Anterior cingulate cortex (tissue), 58 donors: ENCODE measurements around the gene SIK3.
"Not testable (repeated sequence)": the region's sequence is repeated elsewhere in the genome, so short reads cannot be mapped to it uniquely, and the experiment has no call there.

Source experiments
- DNase-seq, 58 donors: peaks; one replicate each; lab custom pipeline; 2025; lab: John Stamatoyannopoulos, UW

The SIK3 gene

DNA sequence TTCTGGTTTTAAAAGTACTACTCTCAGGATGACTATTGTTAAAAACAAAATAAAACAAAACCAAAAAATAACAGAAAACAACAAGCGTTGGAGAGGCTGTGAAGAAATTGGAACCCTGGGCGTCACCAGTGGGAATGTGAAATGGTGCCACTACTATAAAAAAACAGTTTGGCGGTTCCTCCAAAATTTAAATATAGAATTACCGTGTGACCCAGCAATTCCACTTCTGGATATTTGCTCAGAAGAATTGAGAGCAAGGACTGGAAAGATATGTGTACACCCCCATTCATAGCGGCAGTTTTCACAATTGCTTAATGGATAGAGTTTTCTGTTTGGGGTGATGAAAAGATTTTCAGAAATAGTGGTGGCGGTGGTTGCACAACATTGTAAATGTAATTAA lies 283.7 kb downstream of the SIK3 start:
- DNase-seq: no peak

DNA sequence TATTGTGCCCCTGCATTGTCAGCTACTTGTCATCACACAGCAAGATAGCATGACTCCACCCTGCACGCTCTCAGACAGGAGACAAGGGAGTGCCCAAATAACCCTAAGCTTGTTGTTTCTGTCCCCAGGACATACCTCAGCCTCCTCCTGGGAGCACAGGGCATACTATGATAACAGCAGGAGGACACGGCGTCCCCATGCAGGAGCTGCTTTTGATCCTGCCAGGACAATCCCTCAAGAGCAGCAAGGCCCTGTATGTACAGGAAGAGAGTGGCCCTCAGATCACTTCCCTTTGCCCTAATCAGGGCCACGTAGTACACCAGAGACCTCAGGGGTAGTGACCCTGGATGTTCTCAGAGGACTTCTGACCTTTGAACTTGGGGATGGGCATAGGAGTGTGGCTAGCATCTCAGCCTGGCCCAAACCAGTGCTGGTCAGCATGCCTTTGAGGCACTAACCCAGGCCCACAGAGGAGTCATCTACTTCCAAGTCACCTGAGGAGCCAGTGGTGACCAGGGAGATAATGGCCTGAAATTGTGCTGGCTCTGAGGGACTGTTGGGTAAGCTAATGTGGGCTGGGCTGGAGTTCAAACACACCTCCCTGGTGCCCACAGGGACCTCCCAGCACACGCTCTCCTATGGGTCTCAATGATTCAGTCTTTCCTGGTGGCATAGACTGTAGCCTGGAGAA lies 284.3 kb downstream of the SIK3 start:
- DNase-seq: no peak

DNA sequence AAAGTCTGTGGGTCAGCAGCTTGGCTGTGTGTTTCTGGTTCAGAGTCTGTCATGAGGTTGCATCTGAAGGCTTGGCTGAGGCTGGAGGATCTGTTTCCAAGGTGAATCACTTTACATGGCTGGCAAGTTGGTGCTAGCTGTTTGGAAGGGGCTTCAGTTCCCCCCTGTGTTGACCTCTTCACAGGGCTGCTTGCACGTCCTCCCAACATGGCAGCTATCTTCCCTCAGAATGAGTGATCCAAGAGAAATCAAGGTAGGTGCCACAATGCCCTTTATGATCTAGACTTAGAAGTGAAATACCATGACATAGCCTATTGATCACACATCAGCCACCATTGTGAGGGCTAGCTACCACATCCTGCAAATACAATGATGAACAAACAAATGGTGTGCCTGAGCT lies 285.1 kb downstream of the SIK3 start:
- DNase-seq: no peak

DNA sequence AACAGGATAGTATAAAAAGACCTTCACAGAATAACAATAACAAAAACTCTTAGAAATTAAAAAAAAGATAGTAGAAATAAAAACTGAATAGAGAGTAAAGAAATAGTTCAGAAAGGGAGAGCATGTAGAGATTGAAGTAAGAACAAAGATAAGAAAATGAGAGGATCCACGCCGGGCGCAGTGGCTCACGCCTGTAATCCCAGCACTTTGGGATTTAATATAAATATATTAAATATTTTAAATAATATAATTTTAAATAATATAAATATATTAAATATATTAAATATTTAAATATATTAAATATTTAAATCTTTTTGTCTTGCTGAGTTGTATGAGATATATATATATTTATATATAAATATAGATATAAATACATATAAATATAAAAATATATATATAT lies 286.1 kb downstream of the SIK3 start:
- no peak for DNase-seq

DNA sequence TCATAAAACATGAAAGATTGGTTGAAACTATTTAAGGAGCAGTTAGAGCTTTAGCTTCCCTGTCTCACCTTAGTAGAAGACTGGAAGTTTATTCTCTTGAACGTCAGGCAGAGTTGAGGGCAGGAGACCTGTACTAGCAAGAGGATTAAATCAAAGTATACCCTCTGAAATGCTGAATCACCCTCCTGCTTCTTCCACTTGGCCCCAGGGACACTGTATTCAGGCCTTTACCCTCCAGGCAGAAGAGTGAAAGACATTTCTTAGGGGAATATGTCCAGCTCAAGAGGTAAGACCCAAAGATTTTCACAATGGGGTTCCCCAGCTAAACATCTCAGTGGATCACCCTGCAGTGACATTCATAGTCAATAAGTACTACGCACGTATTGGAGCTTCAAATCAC lies 287.0 kb downstream of the SIK3 start:
- DNase-seq: no peak

DNA sequence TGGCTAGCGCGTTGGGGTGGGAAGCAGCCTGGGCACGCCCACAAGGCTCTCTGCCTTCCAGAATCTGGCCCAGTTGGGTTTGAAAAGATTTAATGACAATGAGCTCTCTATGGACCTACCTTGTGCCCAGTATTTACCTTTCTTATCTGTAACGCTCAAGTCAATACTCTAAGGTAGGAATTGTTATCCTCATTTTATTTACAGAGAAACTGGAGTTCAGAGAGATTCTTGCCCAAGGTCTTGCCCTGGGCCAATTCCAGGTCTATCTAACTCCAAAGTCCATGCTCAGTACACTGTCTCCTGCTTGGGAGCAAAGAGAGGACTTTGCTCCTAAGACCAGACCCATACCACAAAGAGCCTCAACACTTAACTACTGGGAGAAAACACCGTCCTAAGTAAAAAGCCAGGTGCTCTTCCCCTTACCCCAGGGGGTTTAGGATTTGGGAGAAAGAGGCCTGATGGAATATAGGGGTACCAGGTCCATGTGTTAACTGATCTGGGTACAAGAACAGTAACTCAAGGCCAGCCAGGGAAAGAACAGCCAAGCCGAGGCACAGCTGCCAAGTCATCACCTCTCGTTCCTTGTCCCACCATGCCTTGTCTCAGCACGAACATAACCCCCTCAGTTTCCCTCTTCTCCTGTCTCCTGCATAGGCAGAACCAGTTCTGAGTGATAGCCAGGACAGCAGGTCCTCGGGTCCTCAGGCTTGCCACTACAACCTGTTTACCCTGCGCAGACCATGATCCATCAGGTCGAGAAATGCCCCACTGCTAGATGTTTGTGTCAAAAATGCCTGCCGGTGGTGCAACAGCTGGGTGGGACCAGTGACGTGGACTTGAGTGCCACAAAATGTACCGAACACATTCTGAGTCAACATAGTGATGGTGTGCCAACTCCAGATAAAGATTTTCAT lies 289.7 kb downstream of the SIK3 start:
- DNase-seq: no peak

DNA sequence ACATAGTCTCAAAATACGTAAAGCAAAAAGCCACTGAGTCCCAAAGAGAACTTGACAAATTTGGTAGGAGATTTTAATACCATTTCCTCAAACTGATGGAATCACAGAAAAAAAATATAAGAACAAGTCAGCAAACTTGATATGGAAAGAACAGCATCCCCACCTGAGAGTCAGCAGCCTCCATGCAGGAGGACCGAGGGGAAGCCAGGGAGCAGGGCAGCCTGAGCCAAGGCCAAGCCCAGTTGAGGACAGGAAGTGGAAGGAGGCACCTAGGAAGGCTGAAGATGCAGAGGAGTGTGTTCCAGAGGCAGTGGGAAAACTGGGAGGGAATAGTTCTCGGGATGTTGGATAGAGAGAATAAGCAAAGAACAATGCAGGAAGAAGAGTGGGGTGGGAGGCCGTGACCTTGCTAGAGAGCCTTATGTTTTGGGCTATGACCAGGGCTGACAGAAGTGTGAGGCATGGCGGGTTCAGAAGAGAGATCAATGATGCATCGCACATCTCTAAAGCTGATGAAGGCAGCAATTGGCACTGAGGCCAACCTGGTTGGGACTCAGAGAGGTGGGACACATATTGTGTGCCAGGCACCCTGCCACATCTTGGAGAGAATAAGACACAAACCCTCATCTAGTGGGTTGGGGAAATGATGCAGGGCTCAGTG lies 290.5 kb downstream of the SIK3 start:
- DNase-seq: no peak

DNA sequence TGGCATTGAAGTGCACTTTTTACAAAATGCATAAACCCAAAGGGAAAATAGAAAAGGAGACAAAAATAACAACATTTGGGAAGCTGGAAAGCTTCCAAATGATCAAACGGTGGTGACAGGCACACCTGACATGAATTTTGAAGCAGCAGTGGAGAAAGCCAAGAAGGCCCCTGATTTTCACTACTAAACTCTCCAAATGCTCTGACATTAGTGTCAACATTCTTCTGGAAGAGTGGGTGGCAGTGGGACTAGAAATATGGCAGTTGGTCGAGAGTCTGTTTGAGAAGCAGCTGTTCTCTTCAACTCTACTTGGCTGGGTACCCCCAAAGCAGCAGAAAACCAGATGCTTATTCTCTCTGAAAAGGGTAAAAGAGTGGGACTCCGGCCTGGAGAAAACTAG lies 294.2 kb downstream of the SIK3 start:
- DNase-seq: no peak

DNA sequence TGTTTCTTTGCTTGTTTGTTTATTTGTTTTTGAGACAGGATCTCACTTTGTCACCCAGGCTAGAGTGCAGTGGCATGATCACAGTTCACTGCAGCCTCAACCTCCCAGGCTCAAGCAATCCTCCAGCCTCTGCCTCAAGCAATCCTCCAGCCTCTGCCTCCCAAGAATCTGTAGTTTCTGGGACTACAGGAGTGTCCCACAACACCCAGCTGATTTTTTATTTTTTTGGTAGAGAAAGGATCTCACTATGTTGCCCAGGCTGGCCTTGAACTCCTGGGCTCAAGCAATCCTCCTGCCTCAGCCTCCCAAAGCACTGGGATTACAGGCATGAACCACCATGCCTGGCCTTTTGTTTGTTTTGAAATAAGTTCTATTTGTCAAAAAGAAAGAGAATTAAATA lies 296.6 kb downstream of the SIK3 start:
- DNase-seq: not testable (repeated sequence)

DNA sequence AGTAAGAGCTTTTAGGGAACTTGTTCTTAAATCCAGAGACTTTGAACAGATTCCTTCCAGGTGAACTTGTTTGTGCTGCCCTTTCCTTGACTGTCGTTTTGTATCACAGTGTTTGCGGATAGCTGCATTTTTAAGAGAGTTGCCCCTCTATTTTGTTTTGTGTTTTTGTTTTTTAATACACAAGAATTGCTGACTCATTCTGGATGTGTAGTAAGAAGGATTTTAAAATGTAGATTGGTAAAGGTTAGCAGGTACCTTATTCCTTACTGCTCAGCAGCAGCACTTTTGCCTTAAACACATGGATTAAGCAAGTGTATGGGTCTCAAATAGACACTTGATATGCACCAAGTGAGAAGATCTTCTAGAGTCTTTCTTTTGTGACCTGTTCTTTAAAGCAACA lies 297.6 kb downstream of the SIK3 start:
- no peak for DNase-seq

DNA sequence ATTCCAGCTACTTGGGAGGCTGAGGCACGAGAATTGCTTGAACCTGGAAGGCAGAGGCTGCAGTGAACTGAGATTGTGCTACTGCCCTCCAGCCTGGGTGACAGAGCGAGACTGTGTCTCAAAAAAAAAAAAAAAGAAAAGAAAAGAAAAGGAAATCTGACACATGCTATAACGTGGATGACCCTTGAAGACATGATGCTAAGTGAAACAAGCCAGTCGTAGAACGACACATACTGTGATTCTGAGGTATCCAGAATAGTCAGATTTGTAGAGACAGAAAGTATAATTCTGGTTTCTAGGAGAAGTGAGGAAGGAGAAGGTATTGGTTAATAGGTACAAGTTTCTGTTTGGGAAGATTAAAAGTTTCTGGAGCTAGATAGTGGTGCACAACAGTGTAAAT lies 299.9 kb downstream of the SIK3 start:
- DNase-seq: no peak

DNA sequence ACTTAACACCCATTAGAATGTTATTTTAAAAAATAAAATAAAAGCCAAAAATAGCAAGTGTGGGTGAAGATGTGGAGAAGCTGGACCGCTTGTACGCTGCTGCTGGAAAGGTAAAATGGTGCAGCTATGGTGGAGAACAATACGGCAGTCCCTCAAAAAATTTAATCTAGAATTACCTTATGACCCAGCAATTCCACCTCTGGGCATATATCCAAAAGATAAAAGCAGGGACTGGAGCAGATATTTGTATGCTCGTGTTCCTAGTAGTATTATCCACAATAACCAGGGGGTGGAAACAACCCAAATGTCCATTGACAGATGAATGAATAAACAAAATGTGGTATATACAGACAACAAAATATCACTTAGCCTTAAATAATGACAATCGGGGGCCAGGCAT lies 300.4 kb downstream of the SIK3 start:
- DNase-seq: no peak

DNA sequence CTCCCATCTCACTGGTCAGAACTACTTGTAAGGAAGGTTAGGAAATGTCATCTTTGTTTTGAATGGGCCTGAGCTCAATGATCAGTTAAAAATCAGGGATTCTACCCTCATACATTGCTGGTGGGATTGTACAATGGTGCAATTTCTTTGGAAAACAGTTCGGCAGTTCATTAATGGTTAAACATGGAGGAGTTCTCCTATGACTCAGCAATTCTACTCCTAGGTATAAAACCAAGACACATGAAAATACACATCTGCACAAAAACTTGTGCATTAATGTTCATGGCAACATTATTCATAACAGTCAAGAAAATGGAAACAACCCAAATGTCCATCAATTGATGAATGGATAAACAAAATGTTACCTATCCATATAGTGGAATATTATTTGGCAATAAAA lies 301.7 kb downstream of the SIK3 start:
- DNase-seq: no peak

DNA sequence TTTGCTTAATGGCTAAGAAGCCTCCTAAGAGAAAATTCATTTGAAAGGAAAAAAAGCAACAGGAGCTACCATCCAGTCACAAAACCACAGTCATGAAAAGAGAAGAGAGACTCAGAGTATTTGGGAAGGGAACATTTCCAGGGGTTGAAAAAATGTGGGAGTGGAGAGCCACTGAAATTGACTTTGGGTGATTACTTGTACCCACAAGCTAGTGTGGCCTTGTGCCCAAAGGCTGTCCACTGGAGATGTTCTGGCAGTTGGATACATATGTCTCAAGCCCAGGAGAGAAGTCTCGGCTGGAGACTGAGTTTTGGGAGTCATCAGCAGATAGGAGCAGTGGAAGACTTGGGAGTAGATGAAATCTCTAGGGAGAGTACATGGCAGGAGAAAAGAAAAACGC lies 303.4 kb downstream of the SIK3 start:
- no peak for DNase-seq

DNA sequence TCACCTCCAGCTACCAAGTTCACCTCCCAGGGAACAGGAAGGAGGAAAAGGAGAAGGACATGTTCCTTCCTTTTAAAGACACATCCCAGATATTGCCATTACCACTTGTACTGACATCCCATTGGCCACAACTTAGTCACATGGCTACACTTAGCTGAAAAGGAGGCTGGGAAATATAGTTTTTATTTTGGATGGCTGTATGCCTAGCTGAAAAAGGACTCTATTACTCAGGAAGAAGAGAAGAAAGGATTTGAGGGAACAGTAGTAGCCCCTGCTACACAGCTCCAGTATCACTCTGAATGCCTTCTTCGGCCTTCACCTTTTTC lies 304.5 kb downstream of the SIK3 start:
- DNase-seq: no peak
